ENCODE results near the gene THADA. TPM values are rescaled to one million over a fixed set of nuclear protein-coding genes. Genes with fewer than 3 reads are reported as not detected.

Gene THADA
- total RNA-seq, 1 donor from 2014 or later, result 51.4 TPM

DNA sequence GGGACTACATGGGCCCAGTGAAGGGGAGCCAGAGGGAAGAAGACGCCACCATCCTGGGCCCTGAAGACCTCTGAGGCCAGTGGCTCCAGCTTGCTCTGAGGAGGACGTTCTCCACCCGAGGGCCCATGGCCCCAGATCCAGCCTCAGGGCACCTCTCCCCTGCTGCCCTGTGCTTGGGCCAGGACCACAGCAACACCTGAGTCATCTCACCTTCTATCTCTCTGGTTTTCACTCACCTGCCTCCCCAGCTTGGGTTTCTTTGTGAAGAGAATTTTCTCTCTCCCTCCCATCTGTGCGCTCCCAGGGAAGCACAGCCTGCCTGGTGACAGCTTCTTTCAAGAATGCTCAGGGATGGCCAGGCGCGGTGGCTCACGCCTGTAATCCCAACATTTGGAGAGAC, 389.2 kb downstream of the THADA start:
- Mint-ChIP-seq H3K9me3 (no peaks in the 10 kb centered on the region), H3K36me3 (ENCODE audit: low read depth) (no peaks in the 10 kb centered on the region), H3K27me3 (no peaks in the 10 kb centered on the region), H3K4me1 (peaks cover 22% of the 10 kb centered on the region), H3K27ac (no peak overlapping the region), H3K4me3 (no peak overlapping the region)
- DNase-seq (no peak), ATAC-seq (ENCODE audit: low read depth) (no peak)
- intact Hi-C loops (cut with micrococcal nuclease), result no loop called here
- ChIA-PET CTCF (no interaction called here), POLR2A (interaction anchor here (1.4 kb wide), 1 partner anchor 12 kb away, joined by 4 read pairs; no protein-coding TSS in a partner anchor)
- TF ChIP-seq, protein P1, sequence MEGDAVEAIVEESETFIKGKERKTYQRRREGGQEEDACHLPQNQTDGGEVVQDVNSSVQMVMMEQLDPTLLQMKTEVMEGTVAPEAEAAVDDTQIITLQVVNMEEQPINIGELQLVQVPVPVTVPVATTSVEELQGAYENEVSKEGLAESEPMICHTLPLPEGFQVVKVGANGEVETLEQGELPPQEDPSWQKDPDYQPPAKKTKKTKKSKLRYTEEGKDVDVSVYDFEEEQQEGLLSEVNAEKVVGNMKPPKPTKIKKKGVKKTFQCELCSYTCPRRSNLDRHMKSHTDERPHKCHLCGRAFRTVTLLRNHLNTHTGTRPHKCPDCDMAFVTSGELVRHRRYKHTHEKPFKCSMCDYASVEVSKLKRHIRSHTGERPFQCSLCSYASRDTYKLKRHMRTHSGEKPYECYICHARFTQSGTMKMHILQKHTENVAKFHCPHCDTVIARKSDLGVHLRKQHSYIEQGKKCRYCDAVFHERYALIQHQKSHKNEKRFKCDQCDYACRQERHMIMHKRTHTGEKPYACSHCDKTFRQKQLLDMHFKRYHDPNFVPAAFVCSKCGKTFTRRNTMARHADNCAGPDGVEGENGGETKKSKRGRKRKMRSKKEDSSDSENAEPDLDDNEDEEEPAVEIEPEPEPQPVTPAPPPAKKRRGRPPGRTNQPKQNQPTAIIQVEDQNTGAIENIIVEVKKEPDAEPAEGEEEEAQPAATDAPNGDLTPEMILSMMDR (IDR thresholded peaks at IDR 0.05), result no peak

DNA sequence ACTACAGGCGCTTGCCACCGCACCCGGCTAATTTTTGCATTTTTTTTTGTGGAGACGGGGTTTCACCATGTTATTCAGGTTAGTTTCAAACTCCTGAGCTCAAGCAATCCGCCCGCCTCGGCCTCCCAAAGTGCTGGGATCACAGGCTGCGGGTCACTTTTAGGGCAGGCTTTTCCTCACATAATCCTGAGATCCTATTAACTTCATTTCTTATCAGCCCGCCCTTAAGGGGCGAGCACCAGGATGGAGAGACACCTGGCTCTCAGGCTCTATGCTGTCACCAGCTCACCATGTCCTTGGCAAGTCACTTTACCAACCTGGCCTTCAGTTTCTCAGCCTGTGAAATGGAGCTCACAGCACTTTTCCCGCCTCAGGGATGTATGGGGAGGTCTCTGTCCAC, 392.5 kb downstream of the THADA start:
- Mint-ChIP-seq H3K27me3 (no peaks in the 10 kb centered on the region), H3K4me1 (peaks cover 7% of the 10 kb centered on the region), H3K36me3 (ENCODE audit: low read depth) (no peaks in the 10 kb centered on the region), H3K4me3 (no peak overlapping the region), H3K27ac (no peak overlapping the region), H3K9me3 (no peaks in the 10 kb centered on the region)
- TF ChIP-seq, protein P1 (IDR thresholded peaks at IDR 0.05), result no peak
- DNase-seq (no peak), ATAC-seq (ENCODE audit: low read depth) (no peak)
- ChIA-PET POLR2A (interaction anchor here (0.9 to 1.0 kb wide), 2 partner anchors 9 to 23 kb away, joined by 3 to 4 read pairs; partner anchors contain the start of gene ZFP36L2), CTCF (no interaction called here)
- intact Hi-C loops (cut with micrococcal nuclease), result no loop called here

DNA sequence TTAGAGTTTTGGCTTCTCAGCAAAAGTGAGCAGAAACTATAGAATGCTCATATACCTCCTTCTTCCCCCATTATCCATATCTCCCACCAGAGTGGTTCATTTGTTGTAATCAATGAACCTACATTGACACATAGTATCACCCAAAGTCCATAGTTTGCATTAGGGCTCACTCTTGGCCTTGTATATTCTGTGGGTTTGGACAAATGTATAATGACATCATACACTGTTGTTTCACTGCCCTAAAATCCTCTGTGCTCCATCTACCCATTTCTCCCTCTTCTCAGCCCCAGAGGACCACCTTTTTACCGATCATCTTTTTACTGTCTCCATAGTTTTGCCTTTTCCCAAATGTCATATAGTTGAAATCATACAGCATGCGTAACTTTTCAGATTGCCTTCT, 393.5 kb downstream of the THADA start:
- DNase-seq, result no peak
- POLR2A ChIA-PET, result interaction anchor here (0.6 to 1.0 kb wide), 2 partner anchors 11 to 24 kb away, joined by 3 to 4 read pairs; partner anchors contain the start of gene ZFP36L2
- Mint-ChIP-seq H3K4me3 (no peak overlapping the region), H3K27ac (no peak overlapping the region), H3K36me3 (ENCODE audit: low read depth) (no peaks in the 10 kb centered on the region), H3K27me3 (no peaks in the 10 kb centered on the region), H3K9me3 (no peaks in the 10 kb centered on the region), H3K4me1 (peaks cover 7% of the 10 kb centered on the region)
- intact Hi-C loops (cut with micrococcal nuclease), result no loop called here
- ATAC-seq (ENCODE audit: low read depth), result no peak
- CTCF ChIA-PET, result no interaction called here
- TF ChIP-seq, protein P1 (IDR thresholded peaks at IDR 0.05), result no peak

DNA sequence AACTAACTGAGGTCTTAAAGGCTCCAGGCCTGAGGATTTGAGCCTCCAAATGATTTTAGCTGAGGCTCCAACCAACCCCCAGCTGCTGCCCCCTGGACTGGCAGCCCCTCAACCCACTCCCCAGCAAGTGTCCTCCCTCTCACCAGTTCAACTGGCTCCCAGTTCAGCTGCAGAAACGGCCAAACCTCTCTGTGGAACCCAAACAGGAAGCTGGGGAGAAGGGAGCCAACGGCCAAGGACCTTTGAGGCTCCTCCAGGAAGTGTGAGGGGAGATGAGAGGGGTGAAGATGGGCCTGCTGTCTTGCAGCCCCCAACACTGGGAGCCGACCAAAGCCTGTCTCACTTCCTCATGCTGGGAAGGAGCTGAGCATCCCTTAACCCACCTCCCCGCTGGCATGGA, 394.3 kb downstream of the THADA start:
- H3K27me3 Mint-ChIP-seq, result no peaks in the 10 kb centered on the region
- ChIA-PET CTCF (no interaction called here), POLR2A (no interaction called here)
- H3K27ac Mint-ChIP-seq, result no peak overlapping the region
- no peaks in the 10 kb centered on the region for H3K9me3 Mint-ChIP-seq
- ATAC-seq (ENCODE audit: low read depth) (no peak), DNase-seq (no peak)
- H3K4me1 Mint-ChIP-seq, result peaks cover 15% of the 10 kb centered on the region
- H3K36me3 Mint-ChIP-seq (ENCODE audit: low read depth), result no peaks in the 10 kb centered on the region
- intact Hi-C loops (cut with micrococcal nuclease), result no loop called here
- no peak overlapping the region for H3K4me3 Mint-ChIP-seq
- TF ChIP-seq, protein P1 (IDR thresholded peaks at IDR 0.05), result no peak

DNA sequence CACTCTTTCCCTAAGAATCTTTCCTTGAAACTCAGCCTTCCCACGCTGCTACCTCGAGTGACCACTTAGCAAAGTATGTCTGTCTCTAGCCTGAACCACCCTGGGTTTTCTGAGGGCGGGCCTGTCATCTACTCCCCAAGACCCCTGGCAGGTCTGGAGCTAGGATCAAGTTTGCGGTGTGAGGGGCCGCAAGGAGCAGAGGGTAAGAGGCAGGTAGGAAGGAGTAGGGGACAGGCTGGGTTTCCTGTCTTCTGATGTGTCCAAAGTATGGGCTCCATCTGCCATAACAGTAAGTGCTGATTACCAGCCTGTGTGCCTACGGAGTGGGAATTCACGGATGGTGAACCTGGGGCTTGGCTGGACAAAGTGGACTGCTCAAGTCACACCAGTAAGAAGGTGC, 394.8 kb downstream of the THADA start:
- no peak overlapping the region for H3K27ac Mint-ChIP-seq
- H3K4me3 Mint-ChIP-seq, result no peak overlapping the region
- ChIA-PET CTCF (no interaction called here), POLR2A (interaction anchor here (0.9 kb wide), 1 partner anchor 27 kb away, joined by 3 read pairs; no protein-coding TSS in a partner anchor)
- intact Hi-C loops (cut with micrococcal nuclease), result no loop called here
- no peaks in the 10 kb centered on the region for H3K9me3 Mint-ChIP-seq
- DNase-seq (no peak), ATAC-seq (ENCODE audit: low read depth) (no peak)
- no peaks in the 10 kb centered on the region for H3K36me3 Mint-ChIP-seq (ENCODE audit: low read depth)
- peaks cover 16% of the 10 kb centered on the region for H3K4me1 Mint-ChIP-seq
- no peaks in the 10 kb centered on the region for H3K27me3 Mint-ChIP-seq
- TF ChIP-seq, protein P1 (IDR thresholded peaks at IDR 0.05), result no peak

Measured in activated B cell treated with CpG ODN at 0.5 μM for 24 hours (primary cell).